Stimulated activated CD4-positive, alpha-beta T cell treated with anti-CD3 and anti-CD28 coated beads, Interleukin-1b, Interleukin-23, amount 100 ng/mL, for 4 hours (primary cell): ENCODE results near the gene CCDC60.
"Not testable (repeated sequence)": the region's sequence is repeated elsewhere in the genome, so short reads cannot be mapped to it uniquely, and the experiment has no call there.

ENCODE experiments used
- DNase-seq, 2 donors: peaks; one replicate each; pipeline ENCODE4 v3.0.0-alpha.2; 2020; ENCODE audit warnings: low read depth in 2 of 2

CCDC60 gene

GRCh38 chr12:119338593-119339363, 4.2 kb downstream of the CCDC60 start:
- no peak for DNase-seq

- no peak for DNase-seq
These were observed 6.0 kb downstream of the CCDC60 start for GRCh38 chr12:119340578-119340977.

- DNase-seq = no peak
These were observed 6.5 kb downstream of the CCDC60 start for GRCh38 chr12:119341020-119341419.

- no peak for DNase-seq
These were observed 7.5 kb downstream of the CCDC60 start for GRCh38 chr12:119341988-119342387.

GRCh38 chr12:119343130-119343529, 8.6 kb downstream of the CCDC60 start:
- DNase-seq = no peak

- DNase-seq = no peak
These were observed 19.6 kb downstream of the CCDC60 start for GRCh38 chr12:119354172-119354571.

GRCh38 chr12:119360366-119360765, 25.8 kb downstream of the CCDC60 start:
- not testable (repeated sequence) for DNase-seq

GRCh38 chr12:119363037-119363436, 28.5 kb downstream of the CCDC60 start:
- DNase-seq = no peak

GRCh38 chr12:119363490-119363889, 29.0 kb downstream of the CCDC60 start:
- no peak for DNase-seq

GRCh38 chr12:119365451-119365850, 30.9 kb downstream of the CCDC60 start:
- DNase-seq = no peak

- DNase-seq = no peak
These were observed 31.5 kb downstream of the CCDC60 start for GRCh38 chr12:119366007-119366406.

- no peak for DNase-seq
These were observed 34.6 kb downstream of the CCDC60 start for GRCh38 chr12:119369161-119369560.

- no peak for DNase-seq
These were observed 35.5 kb downstream of the CCDC60 start for GRCh38 chr12:119369907-119370546.

GRCh38 chr12:119372540-119372939, 38.0 kb downstream of the CCDC60 start:
- no peak for DNase-seq

- DNase-seq = no peak
These were observed 38.5 kb downstream of the CCDC60 start for GRCh38 chr12:119373001-119373400.

GRCh38 chr12:119373666-119374065, 39.1 kb downstream of the CCDC60 start:
- DNase-seq = no peak

GRCh38 chr12:119374635-119375034, 40.1 kb downstream of the CCDC60 start:
- no peak for DNase-seq

GRCh38 chr12:119375075-119375882, 40.8 kb downstream of the CCDC60 start:
- no peak for DNase-seq

- no peak for DNase-seq
These were observed 41.3 kb downstream of the CCDC60 start for GRCh38 chr12:119375883-119376190.

- DNase-seq = no peak
These were observed 44.4 kb downstream of the CCDC60 start for GRCh38 chr12:119378903-119379302.

- no peak for DNase-seq
These were observed 47.1 kb downstream of the CCDC60 start for GRCh38 chr12:119381471-119382235.

- no peak for DNase-seq
These were observed 48.7 kb downstream of the CCDC60 start for GRCh38 chr12:119383206-119383605.
